SK-N-SH (cell line): ENCODE measurements around the gene MPZL1. TPM values are rescaled to one million over a fixed set of nuclear protein-coding genes. Genes with fewer than 3 reads are reported as not detected.

Experiments
- CTCF ChIA-PET: fragments of 300-600, 350-600 bp; formaldehyde crosslinking; extraction: SDS; loops from one replicate; lab custom pipeline; 2021; lab: Yijun Ruan, JAX
- POLR2A ChIA-PET: fragments of 350-600 bp; sonication (Branson Sonifier 250); formaldehyde crosslinking; extraction: SDS; loops from one replicate; lab custom pipeline; 2020; ENCODE audit warnings: antibody characterized with exemption, inconsistent platforms; lab: Yijun Ruan, JAX
- DNase-seq: peaks from one replicate; pipeline ENCODE4 v3.0.0; 2012
- H2AFZ ChIP-seq: fragments of 200-600 bp; sonication (generic); 2 replicates; pipeline ENCODE4 v1.8.1; 2016; ENCODE audit warnings: antibody characterized with exemption, mild to moderate bottlenecking, low read depth
- H3F3A ChIP-seq: fragments of 200-600 bp; sonication (generic); replicated peaks from 2 replicates; pipeline ENCODE3; 2016; ENCODE audit warnings: antibody characterized with exemption, mild to moderate bottlenecking; ENCODE audit not compliant: insufficient read depth
- H3K27ac ChIP-seq, 2 experiments: fragments of 200-500 bp in 1 of 2; fragments of 200-600 bp in 1 of 2; sonication (Bioruptor generic) in 1 of 2; sonication (generic), shearing (Covaris generic) in 1 of 2; 2 replicates each; pipeline versions ENCODE4 v1.5.1 to v1.6.1; 2014 to 2016; ENCODE audit warnings: low read depth in 2 of 2, inconsistent platforms in 1 of 2, low read length in 1 of 2, mild to moderate bottlenecking in 1 of 2, mixed read lengths in 1 of 2
- H3K27me3 ChIP-seq: fragments of 200-600 bp; sonication (generic), shearing (Covaris generic); 2 replicates; pipeline ENCODE4 v1.6.1; 2016; ENCODE audit warnings: mixed run types; ENCODE audit not compliant: insufficient read depth
- H3K36me3 ChIP-seq, 2 experiments: fragments of 200-500 bp in 1 of 2; fragments of 200-600 bp in 1 of 2; sonication (Bioruptor generic) in 1 of 2; sonication (generic) in 1 of 2; replicated peaks in 1 of 2; 2 replicates each; pipeline versions ENCODE3 to v1.5.1; 2014 to 2016; ENCODE audit warnings: low read length in 1 of 2, mild to moderate bottlenecking in 1 of 2; ENCODE audit not compliant: insufficient read depth in 2 of 2, control insufficient read depth in 1 of 2
- H3K4me1 ChIP-seq, 2 experiments: fragments of 200-500 bp in 1 of 2; fragments of 200-600 bp in 1 of 2; sonication (Bioruptor generic) in 1 of 2; sonication (generic), shearing (Covaris generic) in 1 of 2; 2 replicates each; pipeline versions ENCODE4 v1.5.1 to v1.6.1; 2014 to 2016; ENCODE audit warnings: low read depth in 1 of 2, low read length in 1 of 2, mixed run types in 1 of 2; ENCODE audit not compliant: insufficient read depth in 2 of 2, control insufficient read depth in 1 of 2
- H3K4me2 ChIP-seq: fragments of 200-600 bp; sonication (generic), shearing (Covaris generic); 2 replicates; pipeline ENCODE4 v1.6.1; 2017; ENCODE audit warnings: mixed run types
- H3K4me3 ChIP-seq, 2 experiments: fragments of 200-500 bp in 1 of 2; fragments of 200-600 bp in 1 of 2; sonication (Bioruptor generic) in 1 of 2; sonication (generic), shearing (Covaris generic) in 1 of 2; 2 replicates each; pipeline versions ENCODE4 v1.5.1 to v1.8.1; 2014 to 2016; ENCODE audit warnings: low read depth in 2 of 2, inconsistent platforms in 1 of 2, low read length in 1 of 2, mild to moderate bottlenecking in 1 of 2, mixed read lengths in 1 of 2, moderate library complexity in 1 of 2
- H3K79me2 ChIP-seq: fragments of 200-600 bp; sonication (generic); 2 replicates; pipeline ENCODE4 v1.8.1; 2017; ENCODE audit warnings: mild to moderate bottlenecking; ENCODE audit not compliant: insufficient read depth
- H3K9ac ChIP-seq: fragments of 200-600 bp; sonication (generic); 2 replicates; pipeline ENCODE4 v1.6.1; 2017; ENCODE audit warnings: mixed run types
- H3K9me2 ChIP-seq: fragments of 200-600 bp; sonication (generic); 2 replicates; pipeline ENCODE4 v1.6.1; 2017; ENCODE audit warnings: mixed run types
- H3K9me3 ChIP-seq: fragments of 200-600 bp; sonication (generic); 2 replicates; pipeline ENCODE4 v1.6.1; 2017; ENCODE audit warnings: mixed run types, mild to moderate bottlenecking, moderate library complexity
- H4K20me1 ChIP-seq: fragments of 200-600 bp; sonication (generic); 2 replicates; pipeline ENCODE4 v1.6.1; 2017; ENCODE audit warnings: mild to moderate bottlenecking, mixed run types; ENCODE audit not compliant: insufficient read depth
- CHD2 ChIP-seq: fragments of 150-350 bp; IDR thresholded peaks from 2 replicates; pipeline ENCODE4 v1.6.1; 2018; ENCODE audit warnings: low read length; ENCODE audit not compliant: partially characterized antibody
- EP300 ChIP-seq, 2 experiments: IDR thresholded peaks; 2 replicates each; pipeline versions ENCODE4 v1.4.0 to v1.6.1; 2012; ENCODE audit warnings: borderline replicate concordance in 1 of 2, low read depth in 1 of 2, low read length in 1 of 2
- FOSL2 ChIP-seq: IDR thresholded peaks from 2 replicates; pipeline ENCODE4 v1.4.0; 2012; ENCODE audit warnings: low read depth, mild to moderate bottlenecking, moderate library complexity, borderline replicate concordance
- GABPA ChIP-seq: IDR thresholded peaks from 2 replicates; pipeline ENCODE4 v1.4.0; 2012; ENCODE audit warnings: low read depth, mild to moderate bottlenecking
- GATA2 ChIP-seq: sonication (generic); formaldehyde crosslinking; IDR thresholded peaks from 2 replicates; pipeline ENCODE4 v1.5.0; 2020; ENCODE audit warnings: mild to moderate bottlenecking, missing genetic modification reagents
- MAX ChIP-seq: IDR thresholded peaks from 2 replicates; pipeline ENCODE4 v1.4.0; 2012; ENCODE audit warnings: low read depth
- MXI1 ChIP-seq: IDR thresholded peaks from 2 replicates; pipeline ENCODE4 v1.6.1; 2012; ENCODE audit warnings: mild to moderate bottlenecking, low read depth, low read length, improper control_type of control experiment
- NRF1 ChIP-seq: IDR thresholded peaks from 2 replicates; pipeline ENCODE4 v1.6.1; 2012; ENCODE audit warnings: low read depth, mild to moderate bottlenecking, low read length
- RFX5 ChIP-seq: IDR thresholded peaks from 2 replicates; pipeline ENCODE4 v1.6.1; 2012; ENCODE audit warnings: mild to moderate bottlenecking, improper control_type of control experiment, low read length
- SIN3A ChIP-seq: IDR thresholded peaks from 2 replicates; pipeline ENCODE4 v1.6.1; 2012; ENCODE audit warnings: low read depth, mild to moderate bottlenecking, low read length, moderate library complexity, borderline replicate concordance
- TAF1 ChIP-seq: IDR thresholded peaks from 2 replicates; pipeline ENCODE4 v1.6.1; 2012; ENCODE audit warnings: low read depth, mild to moderate bottlenecking, low read length, moderate library complexity, borderline replicate concordance
- TEAD4 ChIP-seq: IDR thresholded peaks from 2 replicates; pipeline ENCODE4 v1.4.0; 2012; ENCODE audit warnings: mild to moderate bottlenecking, borderline replicate concordance; ENCODE audit not compliant: insufficient read depth
- USF1 ChIP-seq: IDR thresholded peaks from 2 replicates; pipeline ENCODE4 v1.4.0; 2012; ENCODE audit warnings: low read depth, borderline replicate concordance
- YY1 ChIP-seq: IDR thresholded peaks from 2 replicates; pipeline ENCODE4 v1.4.0; 2012; ENCODE audit warnings: low read depth, mild to moderate bottlenecking
- ZBTB33 ChIP-seq: IDR thresholded peaks from 2 replicates; pipeline ENCODE4 v1.4.0; 2012; ENCODE audit warnings: low read depth, borderline replicate concordance
- WGBS: methylation state at CpG from one replicate; pipeline ENCODE4 v1.1.6; 2017; ENCODE audit warnings: low lambda C conversion rate; 5-methylcytosine and 5-hydroxymethylcytosine counted together
- polyA plus RNA-seq, 3 experiments: library from polyadenylated mRNA; depleted of rRNA; stranded (reverse); fragments of >200 nt; gene quantifications; 2 replicates each; pipeline ENCODE4 v1.2.3, GENCODE V29; 2012

Gene MPZL1
- polyA plus RNA-seq, 1 of the 3 experiments (the other 2 are of a cell fraction): 27.3 TPM

GRCh38 chr1:167697667-167698141 lies 24.1 kb upstream of the MPZL1 start:
- no peak overlapping the region for H3K4me2 ChIP-seq
- no peaks in the 10 kb centered on the region for H3K9me2 ChIP-seq
- POLR2A ChIA-PET: no interaction called here
- CTCF ChIA-PET: interaction anchor here (1.0 to 2.1 kb wide), 3 partner anchors 10 to 103 kb away, joined by 3 to 21 read pairs (median 5); no protein-coding TSS in a partner anchor
- no peak overlapping the region for H2AFZ ChIP-seq
- H3K9ac ChIP-seq: no peak overlapping the region
- H3K79me2 ChIP-seq: no peaks in the 10 kb centered on the region
- H3K9me3 ChIP-seq: no peaks in the 10 kb centered on the region
- no peaks in the 10 kb centered on the region for H4K20me1 ChIP-seq
- no peaks in the 10 kb centered on the region for H3K4me1 ChIP-seq
- H3K36me3 ChIP-seq: no peaks in the 10 kb centered on the region
- no peak for TF ChIP-seq MAX
- TF ChIP-seq TAF1: no peak
- no peak for TF ChIP-seq USF1
- H3F3A ChIP-seq: no peaks in the 10 kb centered on the region
- no peak overlapping the region for H3K27ac ChIP-seq
- no peak overlapping the region for H3K4me3 ChIP-seq
- no peaks in the 10 kb centered on the region; the same call in 1 of the 2 replicates for H3K27me3 ChIP-seq
- DNase-seq: no peak
- WGBS: 76% methylated on average over 10 of the region's 14 CpGs

GRCh38 chr1:167698313-167698712 lies 23.5 kb upstream of the MPZL1 start:
- WGBS: 78% methylated on average over 4 of the region's 4 CpGs

More at GRCh38 chr1:167698313-167698712, 23.5 kb upstream of the MPZL1 start:
- Histone ChIP-seq H3K9ac (no peak overlapping the region), H3K27ac (no peak overlapping the region), H3K79me2 (no peaks in the 10 kb centered on the region), H3K4me3 (no peak overlapping the region), H3F3A (no peaks in the 10 kb centered on the region), H2AFZ (no peak overlapping the region), H3K36me3 (no peaks in the 10 kb centered on the region), H3K9me3 (no peaks in the 10 kb centered on the region), H3K4me2 (no peak overlapping the region), H3K27me3 (peaks cover 4% of the 10 kb centered on the region; the same call in 1 of the 2 replicates), H3K4me1 (no peaks in the 10 kb centered on the region), H3K9me2 (no peaks in the 10 kb centered on the region), H4K20me1 (no peaks in the 10 kb centered on the region)
- no peak for TF ChIP-seq CHD2
- TF ChIP-seq MAX: no peak
- no peak for TF ChIP-seq FOSL2
- no peak for TF ChIP-seq SIN3A
- no peak for TF ChIP-seq GABPA
- TF ChIP-seq GATA2: no peak
- no peak for TF ChIP-seq RFX5
- no peak for TF ChIP-seq TEAD4
- TF ChIP-seq YY1: no peak
- TF ChIP-seq EP300 (IDR thresholded peaks at IDR 0.05; ENCODE audit: borderline replicate concordance in 1 of 2, low read depth in 1 of 2, low read length in 1 of 2): no peak
- no peak for TF ChIP-seq ZBTB33
- TF ChIP-seq MXI1: no peak
- TF ChIP-seq NRF1: no peak
- no peak for DNase-seq
- ChIA-PET CTCF (interaction anchor here (0.8 to 2.1 kb wide), 4 partner anchors 10 to 105 kb away, joined by 3 to 21 read pairs (median 4); no protein-coding TSS in a partner anchor), POLR2A (interaction anchor here (0.6 kb wide), 1 partner anchor 18 kb away, joined by 3 read pairs; no protein-coding TSS in a partner anchor)
